Smooth muscle cell of the umbilical artery (primary cell): ENCODE measurements around the gene SEMA3F. TPM values are rescaled to one million over a fixed set of nuclear protein-coding genes. Genes with fewer than 3 reads are reported as not detected.

Experiments
- total RNA-seq: library from RNA; depleted of rRNA; stranded (reverse); fragments of >200 nt; gene quantifications from 2 replicates; pipeline ENCODE4 v1.2.3, GENCODE V29; 2014

SEMA3F gene
- 0.23 and 0.30 TPM in 2 replicates for total RNA-seq

DNA sequence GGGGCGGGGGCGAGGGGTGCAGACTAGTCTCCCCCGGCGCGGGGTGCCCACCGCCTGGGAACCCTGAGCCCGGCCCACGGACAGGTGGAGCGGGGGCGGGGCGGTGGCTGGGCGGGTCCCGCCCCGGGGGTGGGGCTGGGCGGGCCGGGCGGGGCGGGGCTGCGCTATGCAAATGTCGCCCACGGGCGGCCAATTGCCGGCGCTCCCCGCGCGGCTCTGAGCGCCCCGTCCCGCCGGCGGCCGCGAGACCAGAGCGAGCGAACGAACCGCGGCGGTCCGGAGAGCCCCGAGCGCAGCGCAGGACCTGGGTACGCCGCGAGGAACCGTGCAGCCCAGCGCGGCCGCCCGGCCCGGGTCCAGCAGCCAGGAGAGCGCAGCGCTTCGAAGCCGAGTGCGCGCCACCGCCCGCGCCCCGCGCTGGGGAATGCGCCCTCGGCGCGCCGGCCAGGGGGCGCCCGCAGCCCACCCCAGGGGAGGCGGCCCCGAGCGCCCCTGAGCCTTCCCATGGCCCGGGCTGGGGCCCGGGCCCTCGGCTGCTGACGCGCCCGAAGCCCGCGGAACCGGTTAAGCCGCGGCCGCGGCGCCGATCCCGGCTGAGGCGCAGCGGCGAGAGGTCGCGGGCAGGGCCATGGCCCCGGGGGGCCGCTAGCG, at the start of gene SEMA3F:
Gene SEMA3F, plus strand, starts transcription at position 485 of the 651 bp plus-strand sequence. CDS start 4,299 bp downstream, outside the sequence.

DNA sequence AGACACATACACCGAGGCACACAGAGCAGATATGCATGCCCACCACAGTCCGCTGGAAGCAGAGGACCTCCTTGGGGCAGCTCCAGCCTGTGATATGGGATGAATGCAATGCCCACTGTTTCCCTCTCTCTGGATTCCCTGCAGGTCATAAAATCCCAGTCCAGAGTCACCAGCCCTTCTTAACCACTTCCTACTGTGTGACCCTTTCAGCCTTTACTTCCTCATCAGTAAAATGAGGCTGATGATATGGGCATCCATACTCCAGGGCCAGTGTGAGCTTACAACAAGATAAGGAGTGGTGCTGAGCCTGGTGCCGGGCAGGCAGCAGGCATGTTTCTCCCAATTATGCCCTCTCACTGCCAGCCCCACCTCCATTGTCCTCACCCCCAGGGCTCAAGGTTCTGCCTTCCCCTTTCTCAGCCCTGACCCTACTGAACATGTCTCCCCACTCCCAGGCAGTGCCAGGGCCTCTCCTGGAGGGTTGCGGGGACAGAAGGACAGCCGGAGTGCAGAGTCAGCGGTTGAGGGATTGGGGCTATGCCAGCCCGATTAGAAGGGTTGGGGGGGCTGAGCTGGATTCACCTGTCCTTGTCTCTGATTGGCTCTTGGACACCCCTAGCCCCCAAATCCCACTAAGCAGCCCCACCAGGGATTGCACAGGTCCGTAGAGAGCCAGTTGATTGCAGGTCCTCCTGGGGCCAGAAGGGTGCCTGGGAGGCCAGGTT, 36.0 kb downstream of the SEMA3F start, which contains the start of gene GNAT1:
Gene GNAT1, plus strand, starts transcription at position 675 of the 725 bp plus-strand sequence. CDS start 116 bp downstream, outside the sequence.

DNA sequence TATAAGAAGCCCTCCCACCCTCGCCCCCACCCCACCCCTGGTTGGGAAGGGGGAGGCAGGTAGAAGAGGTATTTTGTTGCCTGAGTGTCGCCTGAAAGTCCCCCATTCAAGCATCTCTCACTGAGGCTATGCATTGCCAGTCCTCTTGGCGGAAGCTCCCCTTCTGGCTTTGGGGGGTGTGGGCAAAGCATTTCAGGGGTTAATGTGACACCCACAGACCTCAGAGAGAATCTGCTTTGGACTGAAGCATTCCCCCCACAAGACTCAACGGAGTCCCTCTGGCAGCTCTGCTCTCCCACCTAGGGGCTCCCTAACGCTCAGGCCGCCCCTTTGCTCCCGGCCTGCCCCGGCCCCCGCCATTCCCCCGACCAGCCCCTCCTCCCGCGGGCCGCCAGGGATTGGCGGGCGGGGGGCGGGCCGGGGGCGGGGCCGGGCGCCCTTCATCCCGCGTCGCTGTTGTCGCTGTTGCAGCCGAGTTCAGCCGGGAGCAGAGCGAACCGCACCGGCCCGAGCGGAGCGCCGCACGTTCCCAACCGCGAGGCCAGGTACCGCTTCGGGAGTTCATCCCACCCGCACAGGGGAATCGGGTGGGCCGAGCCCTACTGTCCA, 49.8 kb downstream of the SEMA3F start, which contains the start of gene SLC38A3:
Gene SLC38A3, plus strand, starts transcription at position 468 of the 609 bp plus-strand sequence. CDS start 8,929 bp downstream, outside the sequence.

DNA sequence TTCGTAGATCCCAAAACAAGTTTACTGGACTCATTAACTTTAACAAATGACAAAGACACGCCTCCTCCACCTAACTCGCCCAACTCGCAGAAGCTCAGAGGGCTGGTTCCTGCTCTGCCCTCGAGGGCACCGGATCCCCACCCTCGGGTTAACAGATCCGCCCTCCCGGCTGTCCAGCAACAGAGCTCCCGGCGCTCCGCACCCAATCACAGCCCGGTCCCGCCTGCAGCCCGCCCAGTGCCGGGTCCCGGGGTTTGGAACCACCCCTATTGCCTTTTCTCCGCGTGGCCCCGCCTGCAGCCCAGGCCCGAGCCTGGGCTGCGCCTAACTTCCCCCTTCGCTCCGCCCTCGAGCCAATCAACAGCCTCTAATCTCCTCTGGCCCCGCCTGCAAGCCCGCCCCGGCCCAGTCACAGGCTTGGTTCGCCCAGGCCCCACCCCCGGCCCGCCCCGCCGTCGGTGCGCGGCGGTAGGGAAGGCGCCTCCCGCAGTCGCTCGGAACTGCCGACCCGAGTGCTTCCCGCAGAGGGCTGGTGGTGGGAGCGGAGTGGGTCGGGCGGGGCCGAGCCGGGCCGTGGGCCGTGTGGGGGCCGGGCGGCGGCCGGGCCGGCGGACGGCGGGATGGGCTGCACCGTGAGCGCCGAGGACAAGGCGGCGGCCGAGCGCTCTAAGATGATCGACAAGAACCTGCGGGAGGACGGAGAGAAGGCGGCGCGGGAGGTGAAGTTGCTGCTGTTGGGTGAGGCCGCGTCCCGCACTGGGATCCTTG, 80.8 kb downstream of the SEMA3F start, which contains the start of gene GNAI2:
Gene GNAI2, plus strand, starts transcription at position 489 of the 768 bp plus-strand sequence. Its CDS starts 132 bp downstream, at position 621.

Other genes with a start within 250 kb of the SEMA3F start
- gene MON1A, start 225.5 kb upstream of the SEMA3F start, total RNA-seq: 11.9 and 16.5 TPM in 2 replicates
- 48.7 and 65.1 TPM in 2 replicates for gene RBM6, start 215.2 kb upstream of the SEMA3F start, total RNA-seq
- gene RBM5, start 66.4 kb upstream of the SEMA3F start, total RNA-seq: 97.4 and 147 TPM in 2 replicates
- gene GNAT1, start 36.3 kb downstream of the SEMA3F start, total RNA-seq: not detected in 2 replicates
- not detected in 2 replicates for gene SLC38A3, start 49.9 kb downstream of the SEMA3F start, total RNA-seq
- gene GNAI2, start 80.9 kb downstream of the SEMA3F start, total RNA-seq: 180 and 374 TPM in 2 replicates
- gene SEMA3B, start 113.8 kb downstream of the SEMA3F start, total RNA-seq: 12.4 and 19.0 TPM in 2 replicates
- not detected in 2 replicates for gene LSMEM2, start 123.8 kb downstream of the SEMA3F start, total RNA-seq
- gene IFRD2, start 137.1 kb downstream of the SEMA3F start, total RNA-seq: 47.5 and 64.8 TPM in 2 replicates
- 5.3 and 5.7 TPM in 2 replicates for gene HYAL3, start 144.1 kb downstream of the SEMA3F start, total RNA-seq
- 1.5 and 4.2 TPM in 2 replicates for gene NAA80, start 144.1 kb downstream of the SEMA3F start, total RNA-seq
- gene HYAL1, start 148.2 kb downstream of the SEMA3F start, total RNA-seq: 0.30 and 0.42 TPM in 2 replicates
- 96.6 and 112 TPM in 2 replicates for gene HYAL2, start 167.4 kb downstream of the SEMA3F start, total RNA-seq
- 9.3 and 18.4 TPM in 2 replicates for gene TUSC2, start 172.9 kb downstream of the SEMA3F start, total RNA-seq
- gene RASSF1, start 185.5 kb downstream of the SEMA3F start, total RNA-seq: 20.8 and 26.0 TPM in 2 replicates
- 0.30 and 0.88 TPM in 2 replicates for gene ZMYND10, start 190.4 kb downstream of the SEMA3F start, total RNA-seq
- gene NPRL2, start 195.5 kb downstream of the SEMA3F start, total RNA-seq: 17.2 and 25.8 TPM in 2 replicates
- gene CYB561D2, start 195.5 kb downstream of the SEMA3F start, total RNA-seq: 28.5 and 44.8 TPM in 2 replicates
- gene TMEM115, start 204.2 kb downstream of the SEMA3F start, total RNA-seq: 41.9 and 43.9 TPM in 2 replicates